GM13976 (cell line): ENCODE results near the gene ZNF581.

Experiments used
- DNase-seq: peaks from one replicate; pipeline ENCODE4 v3.0.0; 2012; ENCODE audit warnings: low spot score
- CTCF ChIP-seq: IDR thresholded peaks from 2 replicates; pipeline ENCODE4 v1.5.1; 2012; ENCODE audit warnings: borderline replicate concordance, mild to moderate bottlenecking; ENCODE audit not compliant: insufficient read depth; ENCODE audit errors: extremely low read depth, missing control alignments, control extremely low read depth
- in situ Hi-C: fragments of 300-500 bp; cut with MboI; formaldehyde crosslinking; loops from one replicate; pipeline ENCODE4 v1.12.0; 2022; ENCODE audit warnings: low sequenced_read_pairs, mixed read lengths, inconsistent platforms; ENCODE audit not compliant: unreplicated experiment

The ZNF581 gene

GRCh38 chr19:55658846-55659459 is 15.5 kb downstream of the ZNF581 start:
- in situ Hi-C loops = no loop called here
- DNase-seq = no peak
- TF ChIP-seq CTCF = no peak

- in situ Hi-C loops = no loop called here
- no peak for TF ChIP-seq CTCF
- no peak for DNase-seq
Observed at GRCh38 chr19:55659822-55660221, 16.4 kb downstream of the ZNF581 start.

- in situ Hi-C loops = no loop called here
- DNase-seq = no peak
Observed at GRCh38 chr19:55660404-55660803, 17.0 kb downstream of the ZNF581 start.

GRCh38 chr19:55660991-55661390 is 17.5 kb downstream of the ZNF581 start:
- in situ Hi-C loops = no loop called here
- TF ChIP-seq CTCF = no peak
- no peak for DNase-seq

More at GRCh38 chr19:55660404-55660803, 17.0 kb downstream of the ZNF581 start:
- no peak for TF ChIP-seq CTCF

GRCh38 chr19:55661826-55662225 is 18.4 kb downstream of the ZNF581 start:
- in situ Hi-C loops = no loop called here
- DNase-seq = no peak

GRCh38 chr19:55663846-55664536 is 20.5 kb downstream of the ZNF581 start:
- no peak for TF ChIP-seq CTCF
- in situ Hi-C loops = no loop called here
- no peak for DNase-seq

More at GRCh38 chr19:55661826-55662225, 18.4 kb downstream of the ZNF581 start:
- TF ChIP-seq CTCF = no peak
